ENCODE results near the gene FAM163A. TPM values are rescaled to one million over a fixed set of nuclear protein-coding genes. Genes with fewer than 3 reads are reported as not detected.
"Not testable (repeated sequence)": the region's sequence is repeated elsewhere in the genome, so short reads cannot be mapped to it uniquely, and the experiment has no call there.

The FAM163A gene
- total RNA-seq: not detected

GRCh38 chr1:179742717-179743678 is at the start of gene FAM163A:
FAM163A (plus strand) TSS chr1:179743291; CDS start chr1:179813098, 69,807 bp downstream.
- H3K36me3 Mint-ChIP-seq (ENCODE audit: insufficient read depth in 2 of 2): no peaks in the 10 kb centered on the region
- H3K27me3 Mint-ChIP-seq (ENCODE audit: low read depth): peaks cover 63% of the 10 kb centered on the region
- DNase-seq (peak; percentile 6 to 22), ATAC-seq (replicated peaks in 1 of 2) (peak; percentile 58 to 64)
- H3K4me1 Mint-ChIP-seq (ENCODE audit: low read depth): peaks cover 11% of the 10 kb centered on the region
- peak within 1 kb of the TSS; percentile 73 for H3K4me3 Mint-ChIP-seq
- H3K27ac Mint-ChIP-seq: no peak within 1 kb of the TSS
- no peaks in the 10 kb centered on the region for H3K9me3 Mint-ChIP-seq

DNA sequence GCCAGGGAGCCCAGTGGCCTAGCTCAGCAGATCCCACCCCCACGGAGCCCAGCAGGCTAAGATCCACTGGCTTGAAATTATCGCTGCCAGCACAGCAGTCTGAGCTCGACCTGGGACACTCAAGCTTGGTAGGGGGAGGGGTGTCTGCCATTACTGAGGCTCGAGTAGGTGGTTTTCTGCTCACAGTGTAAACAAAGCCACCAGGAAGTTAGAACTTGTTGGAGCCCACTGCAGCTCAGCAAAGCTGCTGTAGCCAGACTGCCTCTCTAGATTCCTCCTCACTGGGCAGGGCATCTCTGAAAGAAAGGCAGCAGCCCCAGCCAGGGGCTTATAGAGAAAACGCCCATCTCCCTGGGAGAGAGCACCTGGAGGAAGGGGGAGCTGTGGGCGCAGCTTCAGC is 48.6 kb upstream of the FAM163A start:
- not testable (repeated sequence) for H3K36me3 Mint-ChIP-seq (ENCODE audit: insufficient read depth in 2 of 2); DNase-seq; H3K4me3 Mint-ChIP-seq; H3K4me1 Mint-ChIP-seq (ENCODE audit: low read depth); H3K9me3 Mint-ChIP-seq; H3K27ac Mint-ChIP-seq; ATAC-seq (replicated peaks in 1 of 2)
- H3K27me3 Mint-ChIP-seq (ENCODE audit: low read depth): peaks cover 16% of the 10 kb centered on the region

- Mint-ChIP-seq H3K4me1 (ENCODE audit: low read depth) (no peaks in the 10 kb centered on the region), H3K4me3 (no peak overlapping the region), H3K27me3 (ENCODE audit: low read depth) (no peaks in the 10 kb centered on the region), H3K27ac (no peak overlapping the region), H3K36me3 (ENCODE audit: insufficient read depth in 2 of 2) (no peaks in the 10 kb centered on the region), H3K9me3 (no peaks in the 10 kb centered on the region)
- DNase-seq: no peak
- ATAC-seq (replicated peaks in 1 of 2): no peak
Observed at GRCh38 chr1:179702946-179703539, 40.0 kb upstream of the FAM163A start.

DNA sequence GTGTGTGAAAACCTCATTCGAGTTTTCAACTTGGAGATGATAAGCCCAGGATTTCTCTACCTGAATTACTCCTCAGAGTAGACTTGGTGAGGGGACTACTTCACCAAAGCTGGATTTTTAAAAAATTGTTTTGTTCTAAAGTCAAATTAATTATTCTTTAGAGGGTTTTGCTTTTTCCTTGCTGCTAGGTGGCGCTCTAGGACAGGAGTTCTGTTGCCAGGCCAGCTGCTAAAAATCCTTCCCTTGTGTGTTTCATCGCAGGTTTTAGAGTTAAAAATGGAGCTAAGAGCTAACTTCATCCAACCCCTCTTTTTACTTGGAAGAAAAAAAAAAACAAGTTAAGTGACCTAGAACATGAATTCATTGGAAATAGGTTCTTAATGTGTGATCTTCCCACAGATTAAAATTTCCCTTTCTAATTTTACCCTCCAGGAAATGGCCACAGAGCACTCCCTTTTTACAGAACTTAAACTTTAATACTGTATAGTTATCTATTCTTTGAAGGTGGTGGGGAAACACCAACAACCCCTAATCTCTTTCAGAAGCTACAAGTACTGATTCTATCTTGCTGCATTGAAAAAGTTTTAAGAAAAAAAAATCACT is 36.7 kb upstream of the FAM163A start:
- H3K27ac Mint-ChIP-seq: no peak overlapping the region
- no peak overlapping the region for H3K4me3 Mint-ChIP-seq
- peak in 1 of 2 donors; percentile 37 for ATAC-seq (replicated peaks in 1 of 2)
- H3K9me3 Mint-ChIP-seq: no peaks in the 10 kb centered on the region
- H3K4me1 Mint-ChIP-seq (ENCODE audit: low read depth): peaks cover 12% of the 10 kb centered on the region
- no peaks in the 10 kb centered on the region for H3K27me3 Mint-ChIP-seq (ENCODE audit: low read depth)
- peak; percentile 64 to 67 for DNase-seq
- H3K36me3 Mint-ChIP-seq (ENCODE audit: insufficient read depth in 2 of 2): no peaks in the 10 kb centered on the region

DNA sequence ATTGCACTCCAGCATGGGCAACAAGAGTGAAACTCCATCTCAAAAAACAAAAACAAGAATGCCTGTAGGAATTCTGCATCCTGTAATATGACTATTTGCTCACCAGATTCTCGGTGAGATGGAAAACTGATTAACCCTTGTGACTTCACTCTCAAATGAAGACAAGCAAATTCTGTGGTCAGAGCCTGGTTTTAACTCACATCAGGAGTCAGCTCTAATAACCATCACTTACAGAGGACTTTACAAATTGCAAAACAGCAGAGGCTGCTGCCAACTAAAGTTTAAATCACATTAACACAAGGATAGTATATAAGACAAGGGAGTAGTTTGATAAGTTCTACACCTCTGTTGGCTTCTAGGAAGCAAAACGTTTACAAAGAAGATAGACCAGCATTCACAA is 35.7 kb upstream of the FAM163A start:
- no peaks in the 10 kb centered on the region for H3K27me3 Mint-ChIP-seq (ENCODE audit: low read depth)

GRCh38 chr1:179708434-179709195 is 34.5 kb upstream of the FAM163A start:
- H3K4me1 Mint-ChIP-seq (ENCODE audit: low read depth): peaks cover 12% of the 10 kb centered on the region
- no peak for DNase-seq
- no peak overlapping the region for H3K27ac Mint-ChIP-seq
- no peak for ATAC-seq (replicated peaks in 1 of 2)
- H3K4me3 Mint-ChIP-seq: no peak overlapping the region
- no peaks in the 10 kb centered on the region for H3K27me3 Mint-ChIP-seq (ENCODE audit: low read depth)
- peaks cover 2 to 3% of the 10 kb centered on the region in 2 donors for H3K36me3 Mint-ChIP-seq (ENCODE audit: insufficient read depth in 2 of 2)
- H3K9me3 Mint-ChIP-seq: peaks cover 3% of the 10 kb centered on the region in 2 donors

More for the DNA sequence above, 35.7 kb upstream of the FAM163A start:
- Mint-ChIP-seq H3K4me3 (no peak overlapping the region), H3K9me3 (no peaks in the 10 kb centered on the region), H3K27ac (no peak overlapping the region), H3K4me1 (ENCODE audit: low read depth) (peaks cover 12% of the 10 kb centered on the region), H3K36me3 (ENCODE audit: insufficient read depth in 2 of 2) (no peaks in the 10 kb centered on the region)
- DNase-seq (no peak), ATAC-seq (replicated peaks in 1 of 2) (no peak)

GRCh38 chr1:179709841-179710329 is 33.2 kb upstream of the FAM163A start:
- peaks cover 7 to 8% of the 10 kb centered on the region in 2 donors for H3K36me3 Mint-ChIP-seq (ENCODE audit: insufficient read depth in 2 of 2)
- ATAC-seq (replicated peaks in 1 of 2) (peak in 1 of 2 donors; percentile 71), DNase-seq (peak in 1 of 2 donors; percentile 2)
- H3K27ac Mint-ChIP-seq: no peak overlapping the region
- peaks cover 12% of the 10 kb centered on the region for H3K4me1 Mint-ChIP-seq (ENCODE audit: low read depth)
- H3K27me3 Mint-ChIP-seq (ENCODE audit: low read depth): no peaks in the 10 kb centered on the region
- peak overlapping the region; percentile 11 to 19 for H3K4me3 Mint-ChIP-seq
- peaks cover 7 to 8% of the 10 kb centered on the region in 2 donors for H3K9me3 Mint-ChIP-seq

- no peak overlapping the region for H3K4me3 Mint-ChIP-seq
- H3K4me1 Mint-ChIP-seq (ENCODE audit: low read depth): peaks cover 9% of the 10 kb centered on the region
- H3K27me3 Mint-ChIP-seq (ENCODE audit: low read depth): no peaks in the 10 kb centered on the region
- peaks cover 12 to 23% of the 10 kb centered on the region in 2 donors for H3K9me3 Mint-ChIP-seq
- H3K27ac Mint-ChIP-seq: no peak overlapping the region
- H3K36me3 Mint-ChIP-seq (ENCODE audit: insufficient read depth in 2 of 2): peaks cover 12 to 17% of the 10 kb centered on the region in 2 donors
- DNase-seq: no peak
- no peak for ATAC-seq (replicated peaks in 1 of 2)
Observed at GRCh38 chr1:179714159-179714558, 28.9 kb upstream of the FAM163A start.

- Mint-ChIP-seq H3K4me3 (no peak overlapping the region), H3K27me3 (ENCODE audit: low read depth) (no peaks in the 10 kb centered on the region), H3K27ac (no peak overlapping the region), H3K4me1 (ENCODE audit: low read depth) (peaks cover 4% of the 10 kb centered on the region), H3K36me3 (ENCODE audit: insufficient read depth in 2 of 2) (peaks cover 13 to 17% of the 10 kb centered on the region in 2 donors), H3K9me3 (peaks cover 12 to 24% of the 10 kb centered on the region in 2 donors)
- DNase-seq (no peak), ATAC-seq (replicated peaks in 1 of 2) (no peak)
Observed at GRCh38 chr1:179714623-179715022, 28.5 kb upstream of the FAM163A start.

- ATAC-seq (replicated peaks in 1 of 2): no peak
- DNase-seq: no peak
- peaks cover 10 to 12% of the 10 kb centered on the region in 2 donors for H3K36me3 Mint-ChIP-seq (ENCODE audit: insufficient read depth in 2 of 2)
- no peak overlapping the region for H3K27ac Mint-ChIP-seq
- H3K4me1 Mint-ChIP-seq (ENCODE audit: low read depth): no peaks in the 10 kb centered on the region
- no peaks in the 10 kb centered on the region for H3K27me3 Mint-ChIP-seq (ENCODE audit: low read depth)
- H3K4me3 Mint-ChIP-seq: no peak overlapping the region
- H3K9me3 Mint-ChIP-seq: peaks cover 8 to 22% of the 10 kb centered on the region in 2 donors
Observed at GRCh38 chr1:179719272-179719671, 23.8 kb upstream of the FAM163A start.

GRCh38 chr1:179728271-179728670 is 14.8 kb upstream of the FAM163A start:
- Mint-ChIP-seq H3K27ac (no peak overlapping the region), H3K9me3 (no peaks in the 10 kb centered on the region), H3K27me3 (ENCODE audit: low read depth) (peaks cover 13% of the 10 kb centered on the region), H3K4me3 (no peak overlapping the region), H3K4me1 (ENCODE audit: low read depth) (no peaks in the 10 kb centered on the region), H3K36me3 (ENCODE audit: insufficient read depth in 2 of 2) (no peaks in the 10 kb centered on the region)
- DNase-seq (no peak), ATAC-seq (replicated peaks in 1 of 2) (no peak)

- no peak for DNase-seq
- Mint-ChIP-seq H3K4me3 (no peak overlapping the region), H3K27ac (no peak overlapping the region), H3K9me3 (no peaks in the 10 kb centered on the region), H3K27me3 (ENCODE audit: low read depth) (peaks cover 19% of the 10 kb centered on the region), H3K4me1 (ENCODE audit: low read depth) (no peaks in the 10 kb centered on the region), H3K36me3 (ENCODE audit: insufficient read depth in 2 of 2) (no peaks in the 10 kb centered on the region)
- no peak for ATAC-seq (replicated peaks in 1 of 2)
Observed at GRCh38 chr1:179729881-179730280, 13.2 kb upstream of the FAM163A start.

All from activated T-cell treated with anti-CD3 and anti-CD28 coated beads, Interleukin-2, amount 50 U/mL, for 72 hours (primary cell).